DMS 273 treated with DMSO at 0.1 percent for 48 hours (cell line): Measurements from ENCODE around the gene DLG5.

Source experiments
- DNase-seq: peaks from one replicate; lab custom pipeline; 2025; lab: John Stamatoyannopoulos, UW

Gene DLG5

GRCh38 chr10:77926566-77927401, at the start of gene DLG5:
Gene DLG5, minus strand, starts transcription at chr10:77926755. Its CDS starts 235 bp downstream, at chr10:77926520.
- DNase-seq: no peak

DNA sequence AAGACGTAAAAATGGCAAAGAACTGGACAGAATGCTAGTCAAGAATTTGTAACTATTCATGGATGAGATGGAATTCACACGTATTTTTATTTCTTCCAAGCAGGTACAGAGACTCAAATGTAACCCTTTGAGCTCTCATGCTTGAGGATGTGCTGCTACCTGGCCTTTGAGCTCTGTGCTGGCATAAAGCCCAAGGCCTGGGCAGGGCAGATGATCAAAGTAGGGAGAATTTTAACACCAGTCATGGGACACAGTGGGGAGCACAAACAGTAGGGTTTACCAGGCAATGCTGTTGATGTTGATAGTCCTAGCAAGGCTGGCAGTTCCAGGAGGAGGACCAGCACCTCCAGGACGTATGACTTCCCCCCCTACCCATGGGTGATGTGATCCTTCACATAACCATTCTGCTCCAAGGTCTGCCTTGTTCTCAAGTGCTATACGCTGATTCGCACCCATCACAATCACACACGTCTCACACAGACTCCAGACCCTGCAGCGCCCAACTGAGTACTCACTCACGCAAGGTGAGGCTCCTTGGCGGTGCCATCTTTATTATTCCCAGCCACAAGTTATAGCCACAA, 48.6 kb upstream of the DLG5 start:
- no peak for DNase-seq

GRCh38 chr10:77974396-77975074, 48.0 kb upstream of the DLG5 start:
- DNase-seq: no peak

- DNase-seq: no peak
Measured at GRCh38 chr10:77973276-77973675, 46.7 kb upstream of the DLG5 start.

DNA sequence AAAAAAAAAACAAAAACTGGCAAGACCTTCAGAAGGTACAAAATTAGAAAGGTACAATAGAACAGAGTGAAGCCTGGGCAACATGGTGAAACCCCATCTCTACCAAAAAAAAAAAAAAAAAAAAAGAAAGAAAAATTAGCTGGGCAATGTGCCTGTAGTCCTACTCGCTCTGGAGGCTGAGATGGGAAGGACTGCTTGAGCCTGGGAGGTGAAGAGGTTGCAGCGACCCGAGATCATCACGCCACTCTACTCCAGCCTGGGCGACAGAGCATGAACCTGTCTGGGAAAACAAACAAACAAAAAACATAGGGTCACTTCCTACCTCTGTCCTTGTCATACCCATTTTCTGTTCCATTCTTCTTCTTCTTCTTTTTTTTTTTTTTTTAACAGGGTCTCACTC, 45.6 kb upstream of the DLG5 start:
- no peak for DNase-seq

DNA sequence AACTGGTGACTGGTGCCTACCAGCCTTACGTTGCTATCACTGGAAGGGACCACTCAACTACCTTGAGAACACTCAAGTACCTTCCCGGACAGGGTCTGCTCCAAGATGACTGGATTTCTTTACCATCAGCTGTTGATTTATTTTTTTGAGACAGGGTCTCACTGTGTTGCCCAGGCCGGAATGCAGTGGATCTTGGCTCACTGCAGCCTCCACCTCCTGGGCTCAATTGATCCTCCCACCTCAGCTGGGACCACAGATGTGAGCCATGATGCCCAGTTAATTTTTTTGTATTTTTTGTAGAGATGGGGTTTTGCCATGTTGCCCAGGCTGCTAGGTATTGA, 45.2 kb upstream of the DLG5 start:
- no peak for DNase-seq

DNA sequence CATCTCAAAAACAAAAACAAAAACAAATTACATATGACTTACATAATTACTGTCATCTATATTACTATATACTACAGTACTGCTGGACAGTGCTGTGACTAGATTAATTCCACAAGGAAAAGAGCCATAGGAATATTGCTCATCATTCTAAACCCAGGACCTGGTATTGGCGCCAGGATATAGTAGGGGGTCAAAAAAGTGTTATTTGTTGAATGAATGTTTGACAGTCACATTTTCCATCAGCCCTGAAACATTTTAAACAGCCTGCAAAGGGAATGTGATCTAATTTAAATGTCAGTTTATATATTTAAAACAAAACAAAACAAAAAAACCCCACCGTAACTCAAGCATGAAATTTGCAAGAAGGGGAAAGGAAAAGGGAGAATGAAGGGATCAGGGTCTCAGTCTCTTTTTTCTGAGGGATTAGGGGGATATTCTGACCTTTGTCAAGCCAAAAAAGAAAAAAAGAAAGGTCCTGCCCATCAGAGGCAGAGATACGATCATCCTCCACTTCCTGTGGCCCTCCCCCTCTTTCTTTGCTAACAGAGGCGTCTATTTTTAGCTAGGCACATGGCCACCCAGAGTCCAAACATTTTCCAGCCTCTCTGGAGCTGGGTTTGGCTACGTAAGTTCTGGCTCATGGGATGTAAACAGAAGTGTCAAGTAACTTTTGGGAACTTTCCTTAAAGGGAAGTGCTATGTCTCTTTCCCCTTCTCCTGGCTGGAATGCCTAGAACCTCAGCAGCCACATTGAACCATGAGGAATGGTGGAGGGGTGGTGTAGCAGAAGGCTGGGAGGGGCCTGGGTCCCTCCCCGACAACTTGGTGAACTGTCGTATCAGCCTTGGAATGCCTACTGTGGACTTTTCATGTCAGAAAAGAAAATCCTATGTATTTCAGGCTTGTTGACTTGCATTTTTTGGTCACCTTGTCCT, 44.6 kb upstream of the DLG5 start:
- peak; percentile 40 for DNase-seq

DNA sequence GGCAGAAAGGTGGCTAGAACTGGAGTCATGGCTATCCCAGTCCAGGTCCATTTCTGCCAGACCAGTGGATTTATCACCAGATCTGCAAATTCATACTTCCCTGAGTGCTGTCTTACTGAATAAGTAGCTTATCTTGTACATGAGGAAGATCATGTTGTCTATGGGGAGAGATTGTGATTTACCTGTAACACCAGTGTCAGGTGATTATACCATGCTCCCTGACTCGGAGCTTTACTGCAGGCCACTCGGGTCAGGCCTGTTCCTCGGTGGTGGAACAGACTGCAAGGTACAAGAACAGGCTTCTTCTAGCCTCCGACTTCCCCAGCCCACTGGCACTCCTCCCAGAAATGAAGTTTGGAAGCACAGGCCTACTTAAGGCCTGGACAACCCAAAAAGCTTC, 42.6 kb upstream of the DLG5 start:
- no peak for DNase-seq

GRCh38 chr10:77967611-77968022, 41.1 kb upstream of the DLG5 start:
- no peak for DNase-seq

DNA sequence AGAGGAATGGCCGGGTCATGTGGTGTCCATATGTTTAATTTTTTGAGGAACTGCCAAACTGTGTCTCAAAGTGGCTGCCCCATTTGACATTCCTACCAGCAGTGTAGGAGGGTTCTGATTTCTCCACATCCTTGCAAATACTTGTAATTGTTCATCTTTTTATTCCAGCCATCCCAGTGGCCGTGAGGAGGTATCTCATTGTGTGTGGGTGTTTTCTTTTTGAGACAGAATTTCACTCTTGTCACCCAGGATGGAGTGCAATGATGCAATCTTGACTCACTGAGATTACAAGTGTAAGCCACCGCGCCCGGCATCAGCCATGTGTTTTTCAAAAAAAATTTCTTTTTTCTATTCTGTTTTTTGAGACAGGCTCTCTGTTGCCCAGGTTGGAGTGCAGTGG, 38.7 kb upstream of the DLG5 start:
- no peak for DNase-seq

GRCh38 chr10:77964811-77965210, 38.3 kb upstream of the DLG5 start:
- DNase-seq: no peak

- no peak for DNase-seq
Measured at GRCh38 chr10:77963901-77964300, 37.3 kb upstream of the DLG5 start.

DNA sequence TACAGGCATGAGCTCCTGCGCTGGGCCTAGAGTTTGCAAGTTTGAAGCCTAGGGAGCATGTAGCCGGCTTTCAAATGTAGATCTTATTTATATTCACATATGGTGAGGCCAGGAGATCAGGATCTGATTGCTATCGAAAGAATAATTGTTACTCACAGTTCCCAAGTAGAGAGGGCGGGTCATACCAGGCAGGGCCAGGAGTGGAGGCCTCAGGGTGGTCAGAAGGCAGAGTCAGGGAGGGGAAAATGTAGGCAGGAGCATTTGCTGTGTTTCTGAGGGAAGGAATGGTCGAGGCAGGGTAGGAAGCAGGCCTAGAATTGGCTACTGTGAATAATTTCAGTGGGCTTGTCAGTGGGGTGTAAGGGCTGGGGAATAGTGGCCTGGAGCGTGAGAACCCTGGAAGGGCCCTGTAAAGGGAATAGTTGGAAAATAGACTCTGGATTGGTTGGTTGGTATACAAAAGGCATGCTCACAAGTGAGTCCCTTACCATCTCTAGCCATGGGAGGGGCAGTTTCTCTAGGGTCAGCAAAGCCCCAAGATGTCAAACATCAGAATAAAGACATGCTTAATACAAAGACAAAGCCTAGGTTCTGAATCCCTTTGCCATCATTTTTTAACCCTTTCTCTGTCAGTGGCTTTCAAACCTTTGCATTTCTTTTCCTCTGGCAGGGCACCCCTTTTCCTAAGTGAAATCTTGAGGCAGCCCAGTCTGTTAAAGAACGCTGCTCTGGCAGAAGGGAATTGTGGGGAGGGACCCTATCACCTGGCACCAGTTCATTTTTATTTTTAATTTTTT, 36.0 kb upstream of the DLG5 start:
- DNase-seq: no peak

DNA sequence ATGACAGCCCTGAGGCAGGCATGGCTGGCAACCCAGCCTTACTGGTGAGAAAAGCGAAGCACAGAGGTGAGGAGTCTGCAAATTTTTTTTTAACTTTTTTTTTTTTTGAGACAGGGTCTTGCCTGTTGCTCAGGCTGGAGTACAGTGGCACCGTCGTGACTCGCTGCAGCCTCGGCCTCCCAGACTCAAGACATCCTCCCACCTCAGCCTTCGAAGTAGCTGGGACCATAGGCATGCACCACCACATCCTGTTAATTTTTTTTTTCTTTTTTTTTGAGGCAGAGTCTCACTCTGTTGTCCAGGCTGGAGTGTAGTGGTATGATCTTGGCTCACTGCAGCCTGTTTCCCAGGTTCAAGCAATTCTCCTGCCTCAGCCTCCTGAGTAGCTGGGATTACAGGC, 35.1 kb upstream of the DLG5 start:
- DNase-seq: no peak

DNA sequence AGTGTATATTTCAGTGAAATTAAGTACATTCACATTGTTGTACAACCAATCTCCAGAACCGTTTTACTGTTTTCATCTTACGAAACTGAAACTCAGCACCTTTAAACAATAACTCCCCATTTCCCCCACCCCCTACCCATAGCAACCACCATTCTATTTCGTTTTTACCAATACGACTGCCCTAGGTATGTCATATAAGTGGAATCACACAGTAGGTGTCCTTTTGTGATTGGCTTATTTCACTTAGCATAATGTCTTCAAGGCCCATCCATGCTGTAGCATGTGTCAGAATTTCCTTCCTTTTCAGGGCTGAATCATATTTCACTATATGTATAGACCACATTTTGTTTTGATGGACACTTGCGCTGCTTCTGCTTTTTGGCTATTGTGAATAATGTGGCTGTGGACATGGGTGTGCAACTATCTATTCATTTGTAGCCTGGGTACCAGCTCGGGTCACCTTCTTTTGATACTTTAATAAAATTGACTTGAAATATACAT, 34.3 kb upstream of the DLG5 start:
- no peak for DNase-seq

DNA sequence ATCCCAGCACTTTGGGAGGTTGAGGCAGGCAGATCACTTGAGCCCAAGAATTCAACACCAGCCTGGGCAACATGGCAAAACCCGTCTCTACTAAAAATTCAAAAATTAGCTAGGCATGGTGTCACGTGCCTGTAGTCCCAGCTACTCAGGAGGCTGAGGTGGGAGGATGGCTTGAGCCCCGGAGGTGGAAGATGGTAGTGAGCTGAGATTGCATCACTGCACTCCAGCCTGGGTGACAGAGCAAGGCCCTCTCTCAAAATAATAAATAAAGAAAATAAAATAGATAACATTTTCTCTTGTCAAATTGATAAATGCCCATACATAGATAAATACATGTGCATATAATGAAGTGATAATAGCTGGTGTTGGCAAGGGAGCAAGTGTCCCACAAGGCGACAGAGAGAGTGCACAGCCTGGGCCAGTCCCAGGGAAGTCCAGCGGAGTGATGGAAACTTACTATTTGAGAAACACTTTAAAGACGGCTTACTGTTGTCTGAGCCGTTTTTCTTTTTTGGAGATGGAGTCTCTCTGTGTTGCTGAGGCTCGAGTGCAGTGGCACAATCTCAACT, 33.4 kb upstream of the DLG5 start:
- no peak for DNase-seq

GRCh38 chr10:77959384-77959783, 32.8 kb upstream of the DLG5 start:
- no peak for DNase-seq

GRCh38 chr10:77955136-77955535, 28.6 kb upstream of the DLG5 start:
- no peak for DNase-seq

DNA sequence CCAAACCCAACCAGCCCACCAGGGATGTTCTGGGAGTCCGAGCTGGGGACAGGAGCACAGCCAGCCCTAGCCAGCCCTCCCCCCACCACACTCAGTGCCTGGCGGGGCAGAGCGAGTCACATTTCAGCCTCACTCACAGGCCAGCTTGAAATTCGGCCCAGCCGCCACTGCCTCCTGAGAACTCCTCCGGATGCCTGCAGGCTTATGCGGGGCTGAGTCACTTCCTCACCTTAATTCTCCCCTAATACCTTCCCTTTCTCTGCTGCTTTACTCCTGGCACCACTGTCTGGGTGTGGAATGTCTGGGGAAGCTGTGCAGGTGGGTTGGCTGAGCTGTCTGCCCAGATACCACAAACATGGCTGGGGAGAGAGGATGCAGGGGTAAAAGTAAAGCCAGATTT, 22.6 kb upstream of the DLG5 start:
- DNase-seq: no peak

DNA sequence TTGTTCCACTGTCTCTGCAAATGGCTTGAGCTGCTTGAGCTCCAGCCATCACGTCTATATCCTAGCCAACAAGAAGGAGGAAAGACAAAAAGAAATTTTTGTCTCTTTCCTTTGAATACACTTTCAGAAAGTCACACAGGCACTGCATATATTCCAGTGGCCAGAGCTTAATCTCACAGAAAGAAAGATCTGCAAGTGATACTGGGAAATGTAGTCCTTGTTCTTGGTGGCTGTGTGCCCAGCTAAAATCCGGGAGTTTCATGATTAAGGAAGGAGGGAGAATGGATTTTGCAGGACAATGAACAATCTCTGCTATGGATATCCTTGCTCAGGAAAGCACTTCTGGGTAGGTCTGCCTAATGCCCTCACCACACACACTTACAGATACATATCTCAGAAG, 19.5 kb upstream of the DLG5 start:
- DNase-seq: no peak

- DNase-seq: no peak
Measured at GRCh38 chr10:77944519-77944918, 18.0 kb upstream of the DLG5 start.
